KMS-11 (cell line): ENCODE measurements around the gene RNF14.

Experiments
- H2AFZ ChIP-seq: fragments of 200-600 bp; sonication (generic); 2 replicates; pipeline ENCODE4 v1.6.1; 2016; ENCODE audit warnings: antibody characterized with exemption, mixed run types, low read depth
- H3K27ac ChIP-seq: fragments of 200-600 bp; sonication (generic); 2 replicates; pipeline ENCODE4 v1.6.1; 2016; ENCODE audit warnings: mild to moderate bottlenecking, mixed run types
- H3K27me3 ChIP-seq: fragments of 200-600 bp; sonication (generic); 2 replicates; pipeline ENCODE4 v1.6.1; 2017; ENCODE audit warnings: mild to moderate bottlenecking, low read depth, mixed run types, moderate library complexity; ENCODE audit not compliant: insufficient read depth
- H3K36me3 ChIP-seq: fragments of 200-600 bp; sonication (generic); 2 replicates; pipeline ENCODE4 v1.6.1; 2017; ENCODE audit warnings: mild to moderate bottlenecking, mixed run types; ENCODE audit not compliant: insufficient read depth
- H3K4me1 ChIP-seq: fragments of 200-600 bp; sonication (generic); 2 replicates; pipeline ENCODE4 v1.6.1; 2016; ENCODE audit warnings: mild to moderate bottlenecking, low read depth, mixed run types; ENCODE audit not compliant: poor library complexity, severe bottlenecking
- H3K4me2 ChIP-seq: fragments of 200-600 bp; sonication (generic); 2 replicates; pipeline ENCODE4 v1.7.0; 2016; ENCODE audit warnings: mild to moderate bottlenecking, mixed run types
- H3K4me3 ChIP-seq: fragments of 200-600 bp; sonication (generic); IDR thresholded peaks from 2 replicates; pipeline ENCODE4 v1.6.1; 2017; ENCODE audit warnings: low read depth, low read length, mixed read lengths; ENCODE audit not compliant: insufficient read depth
- H3K79me2 ChIP-seq: fragments of 200-600 bp; sonication (generic); 2 replicates; pipeline ENCODE4 v1.6.1; 2016; ENCODE audit warnings: low read depth, mixed run types; ENCODE audit not compliant: insufficient read depth
- H3K9ac ChIP-seq: fragments of 200-600 bp; sonication (generic); 2 replicates; pipeline ENCODE4 v1.6.1; 2016; ENCODE audit warnings: mild to moderate bottlenecking, mixed run types
- H4K20me1 ChIP-seq: fragments of 200-600 bp; sonication (generic); 2 replicates; pipeline ENCODE4 v1.6.1; 2016; ENCODE audit warnings: mild to moderate bottlenecking, mixed run types; ENCODE audit not compliant: insufficient read depth
- CTCF ChIP-seq: fragments of 200-600 bp; sonication (generic); conservative IDR thresholded peaks from 2 replicates; pipeline ENCODE4 v1.6.1; 2017; ENCODE audit warnings: low read depth, mild to moderate bottlenecking, antibody characterized with exemption, low read length, moderate library complexity, mixed read lengths

Gene RNF14

GRCh38 chr5:141973871-141974595 lies 5.1 kb downstream of the RNF14 start:
- no peak overlapping the region for H3K4me3 ChIP-seq
- no peak overlapping the region for H3K27ac ChIP-seq
- no peak overlapping the region for H3K9ac ChIP-seq
- no peak overlapping the region for H3K4me2 ChIP-seq
- no peaks in the 10 kb centered on the region for H4K20me1 ChIP-seq
- no peak for TF ChIP-seq CTCF
- H3K27me3 ChIP-seq = no peaks in the 10 kb centered on the region
- no peak overlapping the region for H2AFZ ChIP-seq
- H3K36me3 ChIP-seq = no peaks in the 10 kb centered on the region
- H3K79me2 ChIP-seq = peaks cover 14% of the 10 kb centered on the region; the same call in 1 of the 2 replicates
- peaks cover 22% of the 10 kb centered on the region for H3K4me1 ChIP-seq

- Histone ChIP-seq H3K36me3 (no peaks in the 10 kb centered on the region), H2AFZ (no peak overlapping the region), H4K20me1 (no peaks in the 10 kb centered on the region), H3K27ac (no peak overlapping the region), H3K4me2 (no peak overlapping the region), H3K27me3 (no peaks in the 10 kb centered on the region), H3K4me3 (no peak overlapping the region), H3K4me1 (peaks cover 6% of the 10 kb centered on the region), H3K9ac (no peak overlapping the region), H3K79me2 (peaks cover under 1% of the 10 kb centered on the region; the same call in 1 of the 2 replicates)
- no peak for TF ChIP-seq CTCF
These were observed 7.3 kb downstream of the RNF14 start for GRCh38 chr5:141976176-141976575.

- H3K27ac ChIP-seq = no peak overlapping the region
- no peaks in the 10 kb centered on the region for H4K20me1 ChIP-seq
- no peak overlapping the region for H3K4me3 ChIP-seq
- peaks cover 2% of the 10 kb centered on the region for H3K4me1 ChIP-seq
- H3K36me3 ChIP-seq = no peaks in the 10 kb centered on the region
- no peaks in the 10 kb centered on the region for H3K27me3 ChIP-seq
- TF ChIP-seq CTCF = no peak
- H2AFZ ChIP-seq = no peak overlapping the region
- H3K9ac ChIP-seq = no peak overlapping the region
- no peaks in the 10 kb centered on the region for H3K79me2 ChIP-seq
- no peak overlapping the region for H3K4me2 ChIP-seq
These were observed 9.5 kb downstream of the RNF14 start for GRCh38 chr5:141978389-141978788.

- no peak overlapping the region for H3K4me3 ChIP-seq
- H3K27ac ChIP-seq = no peak overlapping the region
- H3K36me3 ChIP-seq = no peaks in the 10 kb centered on the region
- H2AFZ ChIP-seq = no peak overlapping the region
- no peak overlapping the region for H3K9ac ChIP-seq
- H3K79me2 ChIP-seq = no peaks in the 10 kb centered on the region
- no peak overlapping the region for H3K4me2 ChIP-seq
- H3K4me1 ChIP-seq = peaks cover 2% of the 10 kb centered on the region
- H3K27me3 ChIP-seq = no peaks in the 10 kb centered on the region
- H4K20me1 ChIP-seq = no peaks in the 10 kb centered on the region
- TF ChIP-seq CTCF = no peak
These were observed 13.7 kb downstream of the RNF14 start for GRCh38 chr5:141982626-141983025.
